Stimulated activated CD4-positive, alpha-beta T cell treated with anti-CD3 and anti-CD28 coated beads, Interleukin-15, amount 100 ng/mL, for 1 hour (primary cell): ENCODE results near the gene RHOV.

ENCODE experiments used
- DNase-seq, 2 donors: peaks; one replicate each; pipeline ENCODE4 v3.0.0-alpha.2; 2020; ENCODE audit warnings: low read depth in 1 of 2, low spot score in 1 of 2

The RHOV gene

GRCh38 chr15:40873694-40874561, at the start of gene RHOV:
TSS of gene RHOV (minus strand) at chr15:40874234. CDS start at chr15:40874139, 95 bp downstream.
- DNase-seq = peak in 1 of 2 donors; percentile 35

DNA sequence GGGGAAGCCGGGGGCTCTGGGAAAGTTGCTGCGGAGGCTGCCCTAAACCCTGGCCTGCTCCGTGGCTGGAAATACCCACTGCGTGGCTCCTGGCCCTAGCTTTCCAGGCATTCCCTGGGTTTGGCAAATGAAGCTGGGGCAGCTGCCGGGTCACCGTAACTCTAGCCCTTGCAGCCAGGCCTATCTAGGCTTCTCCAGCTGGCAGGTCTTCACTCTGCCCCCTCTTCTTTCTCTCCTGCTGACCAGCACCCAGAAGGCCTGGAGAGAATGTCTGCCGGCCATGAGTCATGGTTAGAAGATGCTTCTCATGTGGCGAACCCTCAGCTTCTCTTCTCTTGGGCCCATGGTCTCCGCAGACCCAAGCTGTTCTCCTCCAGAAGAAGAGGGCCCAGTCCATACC, 49.5 kb upstream of the RHOV start:
- DNase-seq = no peak

GRCh38 chr15:40922608-40923005, 48.6 kb upstream of the RHOV start:
- no peak for DNase-seq

DNA sequence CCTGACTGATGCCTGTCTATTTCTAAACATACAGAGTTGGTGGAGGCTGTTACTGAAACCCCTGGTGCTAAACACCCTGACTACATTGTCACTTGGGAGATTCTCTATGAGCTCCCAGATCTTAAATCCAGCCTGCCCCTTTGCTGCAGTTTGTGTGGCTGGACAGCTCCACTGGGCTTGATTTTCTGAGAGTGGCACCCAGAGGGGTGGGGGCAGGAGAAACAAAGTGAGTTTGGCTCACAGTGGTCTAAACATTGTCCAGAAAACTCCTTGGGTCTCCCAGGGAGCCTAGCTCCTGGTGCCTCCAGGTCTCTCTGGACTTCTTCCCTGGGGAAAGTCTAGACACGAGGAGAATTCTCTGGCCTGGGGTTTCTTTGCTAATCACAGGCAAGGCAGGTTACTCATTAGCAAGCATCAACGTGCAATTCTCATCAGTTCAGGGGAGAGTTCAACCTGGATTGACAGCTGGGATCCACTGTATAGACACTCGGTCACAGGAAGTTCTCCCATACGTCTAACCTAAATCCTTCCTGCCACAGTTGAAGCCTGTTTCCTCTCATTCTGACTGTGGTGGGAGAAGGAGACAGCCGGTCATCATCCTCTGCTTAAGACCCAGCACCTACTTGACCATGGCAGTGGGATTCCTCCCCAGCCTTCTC, 48.0 kb upstream of the RHOV start:
- DNase-seq = no peak

DNA sequence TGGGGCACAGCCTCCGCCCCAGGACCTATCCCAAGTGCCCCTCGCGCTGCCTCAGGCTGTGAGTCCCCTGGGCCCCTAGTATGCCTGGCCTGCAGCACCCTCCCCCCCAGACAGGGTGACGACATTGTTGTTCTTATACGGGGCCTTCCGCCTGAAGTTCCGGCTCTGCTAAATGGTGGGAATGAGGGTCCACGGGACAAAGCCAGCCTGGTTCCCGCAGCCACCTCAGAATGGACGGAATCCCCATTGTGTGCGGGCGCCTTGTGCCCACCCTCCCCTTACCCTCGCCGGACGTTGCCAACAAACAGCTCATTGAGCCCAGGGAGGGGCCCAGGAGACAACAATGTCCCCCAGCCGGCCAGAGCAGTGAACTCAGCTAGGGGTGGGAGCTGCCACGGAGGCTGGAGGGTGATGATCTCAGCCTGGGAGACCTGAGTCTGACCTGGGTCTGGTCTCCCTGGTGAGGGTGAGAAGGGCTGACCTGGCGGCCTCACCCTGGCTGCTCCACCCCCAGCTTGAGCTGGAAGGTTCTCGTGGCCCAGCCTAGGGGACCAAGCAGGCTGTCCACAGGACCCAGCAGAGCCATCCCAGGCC, 44.9 kb upstream of the RHOV start:
- DNase-seq = no peak

DNA sequence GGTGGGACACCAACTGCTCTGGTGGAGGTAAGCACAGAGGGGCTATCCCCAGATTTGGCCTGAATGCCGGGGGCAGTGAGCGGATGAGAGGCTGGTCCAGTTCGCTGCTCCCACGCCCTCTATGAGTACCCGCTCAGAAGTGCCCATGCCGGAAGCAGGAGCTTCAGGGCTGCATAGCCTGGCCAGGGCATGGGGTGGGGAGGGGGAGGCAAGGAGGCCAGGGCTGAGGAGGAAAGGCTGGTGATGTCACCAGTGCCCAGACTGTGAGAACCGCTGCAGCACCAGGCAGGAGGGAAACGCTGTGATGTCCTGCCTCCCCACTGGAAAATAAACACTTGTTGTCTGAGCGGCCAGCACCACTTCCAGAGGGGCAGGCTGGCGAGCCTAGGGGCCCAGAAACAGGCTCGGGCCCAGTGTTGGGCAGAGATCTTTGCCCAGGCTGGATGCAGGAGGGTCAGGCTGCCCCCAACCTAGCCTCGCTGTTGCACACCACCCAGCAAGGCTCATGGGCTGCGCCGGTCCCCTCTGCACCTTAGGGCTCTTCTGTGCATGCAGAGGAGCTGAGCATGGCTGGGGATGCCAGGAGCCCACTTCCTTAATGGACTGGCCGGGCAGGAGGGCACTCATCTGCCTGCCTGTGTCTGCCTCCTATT, 44.2 kb upstream of the RHOV start:
- DNase-seq = no peak

DNA sequence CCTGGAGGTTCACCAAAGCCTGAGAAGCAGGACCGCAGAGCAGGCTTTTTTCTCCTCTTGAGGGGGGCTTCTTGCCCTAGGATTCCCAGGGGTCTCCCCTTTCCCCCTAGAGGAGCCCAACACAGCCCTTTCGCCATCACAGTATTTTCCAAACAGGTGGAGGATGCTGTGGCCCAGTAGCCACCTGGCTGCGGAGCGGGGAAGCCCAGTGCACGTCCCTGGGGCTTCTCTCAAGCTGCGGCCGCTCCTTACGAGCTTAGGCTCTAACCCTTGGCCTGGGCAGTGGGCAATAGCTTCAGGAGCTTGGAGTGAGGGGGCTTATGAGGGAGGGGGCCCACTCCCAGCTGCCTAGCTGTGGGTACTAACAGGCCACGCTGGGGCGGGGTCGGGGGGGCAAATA, 43.6 kb upstream of the RHOV start:
- DNase-seq = no peak

DNA sequence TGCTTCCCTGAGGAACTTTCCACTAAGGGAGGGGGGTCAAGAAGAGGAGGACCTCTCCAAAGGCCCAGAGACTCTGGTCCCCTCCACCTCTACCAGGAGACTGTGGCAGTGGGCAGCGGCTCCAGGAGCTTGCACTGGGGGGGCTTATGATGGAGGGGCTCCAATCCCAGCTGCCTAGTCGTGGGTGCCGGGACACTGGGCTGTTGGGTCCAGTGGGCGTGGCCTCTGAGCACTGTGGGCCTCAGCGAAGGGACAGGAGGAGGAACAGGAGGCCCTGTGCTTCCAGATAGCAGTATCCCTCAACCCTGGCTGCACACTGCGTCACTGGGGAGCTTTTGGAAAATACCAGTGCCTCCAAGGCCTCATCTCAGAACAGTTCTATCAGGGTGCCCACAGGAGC, 41.6 kb upstream of the RHOV start:
- no peak for DNase-seq

DNA sequence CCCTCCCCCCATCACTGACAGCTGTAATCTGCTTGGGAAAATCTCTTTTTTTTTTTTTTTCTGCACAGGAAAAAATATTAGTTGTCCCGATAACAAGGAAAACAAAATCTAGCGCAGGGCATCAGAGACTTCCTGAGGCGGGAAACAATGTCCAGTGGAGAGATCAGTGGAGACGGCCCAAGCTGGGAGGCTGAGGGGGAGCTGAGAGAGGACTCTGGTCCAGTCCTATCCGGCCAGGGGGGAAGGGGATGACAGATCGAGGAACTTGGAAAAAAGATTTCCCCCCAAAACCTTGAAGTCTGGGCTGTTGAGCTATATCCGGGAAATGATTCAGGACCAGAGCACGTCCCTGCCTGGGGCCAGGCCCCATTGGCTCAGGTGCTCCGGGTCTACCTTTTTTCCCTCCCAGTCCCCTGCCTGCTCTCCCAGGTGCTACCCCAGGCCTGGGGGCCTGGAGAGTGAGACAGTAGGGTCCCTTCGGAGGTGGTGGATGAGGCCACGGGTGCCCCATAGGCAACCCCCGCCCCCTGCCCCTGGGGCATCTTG, 41.2 kb upstream of the RHOV start:
- no peak for DNase-seq

DNA sequence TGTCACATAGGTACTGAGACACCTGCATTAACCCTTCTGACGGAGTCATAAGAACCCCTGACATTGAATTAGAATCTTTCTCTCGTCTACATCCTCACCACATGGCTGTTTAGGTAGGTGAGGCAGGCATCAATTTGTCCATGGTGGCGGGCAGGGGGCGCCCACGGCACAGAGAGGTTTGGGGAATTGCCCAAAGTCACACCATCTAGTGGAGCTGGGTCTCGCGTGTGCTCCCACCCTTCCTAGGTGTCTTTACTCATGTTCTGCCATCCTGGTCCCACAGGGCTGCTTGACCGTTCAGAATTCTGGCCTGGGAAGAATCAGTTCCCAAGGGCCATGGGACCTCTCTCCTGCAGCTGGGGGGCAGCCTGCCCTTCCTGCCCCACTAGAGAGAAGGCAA, 40.5 kb upstream of the RHOV start:
- no peak for DNase-seq

- DNase-seq = no peak
These were observed 40.0 kb upstream of the RHOV start for GRCh38 chr15:40914013-40914412.

- no peak for DNase-seq
These were observed 38.4 kb upstream of the RHOV start for GRCh38 chr15:40912478-40912877.

- DNase-seq = no peak
These were observed 37.7 kb upstream of the RHOV start for GRCh38 chr15:40911693-40912092.

DNA sequence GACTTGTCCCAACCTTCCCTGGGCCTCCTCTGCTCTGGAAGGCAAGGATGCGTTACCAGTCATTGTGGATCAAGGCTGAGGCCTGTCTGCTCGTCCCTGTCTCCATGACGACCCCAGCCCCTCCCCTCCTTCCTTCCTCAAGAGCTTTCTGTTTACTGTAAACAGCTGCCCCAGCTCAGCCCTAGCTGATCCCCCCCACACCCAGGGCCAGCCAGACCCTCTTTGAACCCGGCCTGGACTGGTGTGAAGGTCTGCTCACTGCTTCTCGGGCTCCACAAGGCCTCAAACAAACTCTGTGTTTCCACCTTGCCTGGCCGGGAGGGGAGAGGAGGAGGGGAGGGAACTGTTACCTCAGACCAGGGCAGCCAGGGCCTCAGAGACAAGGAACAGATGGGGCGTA, 37.1 kb upstream of the RHOV start:
- DNase-seq = no peak

DNA sequence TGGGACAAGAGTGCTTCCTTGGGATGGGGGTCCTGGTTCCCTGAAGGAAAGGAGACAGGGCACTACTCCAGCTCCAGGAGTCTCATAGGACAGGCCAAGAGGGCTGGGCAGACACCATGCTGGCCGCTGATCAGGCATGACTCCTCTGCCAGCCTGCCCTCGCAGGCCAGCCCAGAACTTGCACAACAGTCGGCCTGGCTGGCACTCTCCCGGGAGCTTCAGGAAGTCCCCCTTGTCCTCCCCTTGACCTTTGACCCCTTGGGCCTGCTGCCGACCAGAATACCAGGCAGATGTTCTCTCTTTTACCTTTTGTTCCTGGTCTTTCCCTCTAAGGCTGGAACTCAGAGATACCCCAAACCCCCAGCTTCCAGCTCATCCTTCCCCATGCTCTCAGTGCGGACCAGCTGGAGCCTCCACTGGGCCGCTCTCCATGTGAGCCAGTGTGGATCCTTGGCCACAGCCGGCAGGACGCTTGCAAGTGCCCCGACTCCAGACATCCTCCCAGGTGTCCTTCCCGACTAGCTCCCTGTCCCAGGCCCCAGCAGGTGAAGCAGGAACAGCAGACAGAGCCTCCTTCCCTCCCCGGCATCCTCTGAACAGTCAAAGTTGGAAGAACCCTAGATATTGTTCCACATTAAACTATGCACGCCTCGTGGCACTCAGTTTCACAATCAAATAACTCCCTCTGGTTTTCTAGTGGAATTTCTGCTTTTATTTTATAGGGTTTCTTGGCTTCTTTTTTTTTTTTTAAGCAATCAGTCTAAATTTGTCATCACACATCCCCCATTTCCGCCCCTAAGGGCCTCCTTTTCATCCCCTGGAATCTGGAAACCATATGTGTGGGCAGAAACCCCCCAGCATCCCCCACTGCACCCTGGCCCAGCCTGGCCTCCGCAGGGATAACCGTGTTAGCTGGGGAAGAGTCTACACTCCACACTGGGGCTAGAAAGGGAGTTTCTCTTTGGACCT, 35.9 kb upstream of the RHOV start:
- no peak for DNase-seq

GRCh38 chr15:40908095-40908494, 34.1 kb upstream of the RHOV start:
- no peak for DNase-seq

- DNase-seq = peak in 1 of 2 donors; percentile 19
These were observed 33.2 kb upstream of the RHOV start for GRCh38 chr15:40906991-40907802.

GRCh38 chr15:40906091-40906990, 32.3 kb upstream of the RHOV start:
- DNase-seq = peak; percentile 52 to 67
